HAP-1 (cell line): ENCODE measurements around the gene PDK3.
A peak's percentile ranks its signal among the peaks of the same experiment; 100 is the strongest.

Source experiments
- DNase-seq, 2 experiments: peaks; one replicate each; pipeline ENCODE4 v3.0.0-alpha.2; 2016 to 2020; ENCODE audit warnings: low spot score in 2 of 2
- H3K27me3 ChIP-seq: fragments of 250-450 bp; sonication (Bioruptor Pico); 2 replicates; pipeline ENCODE4 v1.5.1; 2020; ENCODE audit warnings: low read depth, mild to moderate bottlenecking, moderate library complexity
- H3K36me3 ChIP-seq: fragments of 250-450 bp; sonication (Bioruptor Pico); replicated peaks from 2 replicates; pipeline ENCODE4 v1.5.1; 2020; ENCODE audit warnings: mild to moderate bottlenecking
- H3K4me1 ChIP-seq: fragments of 250-450 bp; sonication (Bioruptor Pico); 2 replicates; pipeline ENCODE4 v1.5.1; 2020; ENCODE audit warnings: mild to moderate bottlenecking
- H3K4me3 ChIP-seq: fragments of 250-450 bp; sonication (Bioruptor Pico); 2 replicates; pipeline ENCODE4 v1.5.1; 2020; ENCODE audit warnings: mild to moderate bottlenecking, moderate library complexity
- H3K9me3 ChIP-seq: fragments of 250-450 bp; sonication (Bioruptor Pico); 2 replicates; pipeline ENCODE4 v1.5.1; 2020; ENCODE audit warnings: mild to moderate bottlenecking, moderate library complexity
- in situ Hi-C: fragments of 300-500 bp; cut with MboI; formaldehyde crosslinking; loops from 3 replicates; pipeline ENCODE4 v1.14.3; 2020; ENCODE audit warnings: low sequenced_read_pairs, inconsistent platforms, mixed read lengths

The PDK3 gene

DNA sequence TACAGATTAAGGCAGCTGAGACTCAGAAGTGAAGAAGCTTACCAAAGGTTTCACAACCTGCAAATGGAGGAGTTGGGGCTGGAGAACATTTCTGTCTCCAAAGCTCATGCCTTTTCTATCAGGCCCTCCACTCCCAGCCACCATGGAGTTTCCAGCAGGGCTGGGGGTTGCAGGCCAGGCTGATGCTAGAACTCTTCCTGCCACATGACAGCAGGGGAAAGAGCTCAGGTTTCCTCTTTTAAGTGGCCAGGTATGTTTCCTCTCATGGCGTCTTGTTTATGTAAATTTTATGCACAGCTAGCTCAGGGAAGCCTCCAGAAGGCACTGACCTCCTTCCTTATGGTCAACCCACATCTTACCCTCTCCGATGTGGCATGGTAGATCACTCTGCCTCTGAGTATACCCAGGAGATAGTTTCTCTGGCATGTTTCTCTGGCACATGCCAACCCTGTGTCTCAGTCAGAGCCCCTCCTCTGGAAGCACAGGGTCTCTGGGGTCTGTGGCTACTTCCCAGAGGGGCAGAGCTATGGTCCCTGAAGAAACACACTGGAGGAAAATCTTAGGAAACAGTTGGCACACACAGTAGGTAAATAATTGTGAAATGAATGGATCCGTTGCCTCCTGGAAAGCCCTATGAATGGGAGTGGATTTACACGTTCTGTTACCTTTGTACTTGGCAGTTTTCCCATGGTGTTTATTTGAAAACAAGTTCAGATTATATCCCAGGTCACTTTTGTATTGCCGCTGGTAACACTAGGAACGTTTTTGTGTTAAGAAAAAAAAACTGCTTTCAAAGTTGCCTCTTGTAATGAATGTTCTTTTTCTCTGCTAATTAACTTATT lies 28.9 kb downstream of the PDK3 start:
- no peak overlapping the region for H3K4me3 ChIP-seq
- no peaks in the 10 kb centered on the region for H3K9me3 ChIP-seq
- no peak for DNase-seq

GRCh38 chrX:24494647-24495075 lies 29.6 kb downstream of the PDK3 start:
- Histone ChIP-seq H3K27me3 (no peaks in the 10 kb centered on the region), H3K36me3 (no peaks in the 10 kb centered on the region), H3K9me3 (no peaks in the 10 kb centered on the region), H3K4me3 (no peak overlapping the region), H3K4me1 (peaks cover 26% of the 10 kb centered on the region)
- in situ Hi-C loops, result no loop called here
- peak; percentile 60 to 82 for DNase-seq

More for the DNA sequence above, 28.9 kb downstream of the PDK3 start:
- H3K36me3 ChIP-seq, result no peaks in the 10 kb centered on the region
- in situ Hi-C loops, result no loop called here
- H3K4me1 ChIP-seq, result peaks cover 26% of the 10 kb centered on the region
- no peaks in the 10 kb centered on the region for H3K27me3 ChIP-seq

DNA sequence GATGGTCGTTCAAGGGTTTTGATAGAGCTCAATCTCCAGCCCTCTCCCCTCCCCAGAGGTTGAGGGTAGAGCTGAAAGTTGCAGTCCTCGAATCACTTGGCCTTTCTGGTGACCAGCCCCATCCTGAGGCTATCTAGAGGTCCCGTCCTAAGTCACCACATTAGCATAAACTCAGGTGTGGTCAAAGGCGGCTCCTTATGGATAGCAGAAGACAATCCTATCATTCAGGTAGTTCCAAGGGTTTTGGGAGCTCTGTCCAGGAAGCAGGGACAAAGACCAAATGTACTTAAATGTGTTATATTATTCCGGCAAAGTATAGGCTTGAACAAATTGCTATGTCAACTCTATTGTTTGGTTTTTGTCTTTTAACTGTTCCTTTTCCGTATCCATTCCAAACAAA lies 30.6 kb downstream of the PDK3 start:
- in situ Hi-C loops, result no loop called here
- no peak for DNase-seq
- H3K4me3 ChIP-seq, result no peak overlapping the region
- H3K27me3 ChIP-seq, result no peaks in the 10 kb centered on the region
- no peaks in the 10 kb centered on the region for H3K9me3 ChIP-seq
- no peaks in the 10 kb centered on the region for H3K36me3 ChIP-seq
- peaks cover 26% of the 10 kb centered on the region for H3K4me1 ChIP-seq

DNA sequence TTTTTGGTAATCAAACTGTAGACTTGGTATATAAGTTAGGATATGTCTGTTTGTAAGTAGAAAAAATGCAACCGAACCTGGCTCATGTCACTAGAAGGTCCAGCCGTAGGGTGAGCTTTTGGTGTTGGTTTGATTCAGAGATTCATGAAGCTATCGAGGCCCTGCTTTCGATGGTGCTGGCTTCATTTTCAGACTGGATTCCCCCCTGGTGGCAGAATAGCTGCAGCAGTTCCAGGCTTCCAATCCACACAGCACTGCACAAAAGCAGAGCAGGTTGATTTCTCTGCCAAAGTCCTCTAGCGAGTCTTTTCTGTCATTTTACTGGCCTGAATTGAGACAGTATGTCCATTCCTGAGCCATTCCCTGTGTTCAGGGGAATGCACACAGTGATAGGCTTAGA lies 33.1 kb downstream of the PDK3 start:
- Histone ChIP-seq H3K36me3 (no peaks in the 10 kb centered on the region), H3K4me3 (no peak overlapping the region), H3K27me3 (no peaks in the 10 kb centered on the region), H3K4me1 (peaks cover 26% of the 10 kb centered on the region), H3K9me3 (no peaks in the 10 kb centered on the region)
- peak in 1 of 2 experiments; percentile 40 for DNase-seq
- in situ Hi-C loops, result no loop called here

GRCh38 chrX:24498975-24499374 lies 33.9 kb downstream of the PDK3 start:
- peak in 1 of 2 experiments; percentile 39 for DNase-seq
- Histone ChIP-seq H3K9me3 (no peaks in the 10 kb centered on the region), H3K27me3 (no peaks in the 10 kb centered on the region), H3K36me3 (no peaks in the 10 kb centered on the region), H3K4me3 (no peak overlapping the region), H3K4me1 (peaks cover 24% of the 10 kb centered on the region)
- in situ Hi-C loops, result no loop called here

- in situ Hi-C loops, result loop anchor here (10.0 kb wide), 1 partner anchor 241 kb away; no protein-coding TSS in a partner anchor
- DNase-seq, result no peak
- no peaks in the 10 kb centered on the region for H3K27me3 ChIP-seq
- no peaks in the 10 kb centered on the region; the same call in 1 of the 2 replicates for H3K36me3 ChIP-seq
- H3K9me3 ChIP-seq, result no peaks in the 10 kb centered on the region
- no peaks in the 10 kb centered on the region for H3K4me1 ChIP-seq
- H3K4me3 ChIP-seq, result no peak overlapping the region
These were observed 41.0 kb downstream of the PDK3 start for GRCh38 chrX:24506082-24506481.

GRCh38 chrX:24508375-24508774 lies 43.3 kb downstream of the PDK3 start:
- no peak for DNase-seq
- Histone ChIP-seq H3K9me3 (no peaks in the 10 kb centered on the region), H3K4me3 (no peak overlapping the region), H3K27me3 (no peaks in the 10 kb centered on the region), H3K4me1 (no peaks in the 10 kb centered on the region), H3K36me3 (no peaks in the 10 kb centered on the region; the same call in 1 of the 2 replicates)
- in situ Hi-C loops, result loop anchor here (10.0 kb wide), 1 partner anchor 244 kb away; no protein-coding TSS in a partner anchor

GRCh38 chrX:24513416-24513815 lies 48.3 kb downstream of the PDK3 start:
- in situ Hi-C loops, result no loop called here
- Histone ChIP-seq H3K4me3 (no peak overlapping the region), H3K9me3 (no peaks in the 10 kb centered on the region), H3K27me3 (no peaks in the 10 kb centered on the region), H3K4me1 (peaks cover 13% of the 10 kb centered on the region), H3K36me3 (no peaks in the 10 kb centered on the region)
- no peak for DNase-seq

DNA sequence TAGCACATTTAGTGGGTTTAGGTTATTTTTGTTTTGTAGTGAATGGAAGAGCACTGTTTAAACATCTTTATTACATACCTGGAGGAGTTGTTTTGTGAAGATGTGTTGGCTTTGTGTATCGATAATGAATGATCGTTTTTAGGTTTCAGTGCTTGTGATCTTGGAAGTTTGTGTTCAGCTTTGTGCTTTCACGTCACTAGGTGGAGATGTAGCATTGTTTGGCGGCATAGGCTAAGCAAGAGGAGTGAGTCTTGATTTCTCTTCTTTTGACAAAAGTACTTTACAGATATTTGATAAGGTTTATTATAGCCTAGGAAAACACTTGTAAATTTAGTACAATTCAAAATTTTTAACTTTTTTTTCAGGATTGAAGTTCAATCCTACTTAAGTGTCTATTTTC lies 50.4 kb downstream of the PDK3 start:
- Histone ChIP-seq H3K36me3 (0 out of 2 replicates have a peak, but pooled peaks cover 4% of the 10 kb centered on the region), H3K27me3 (no peaks in the 10 kb centered on the region), H3K4me1 (peaks cover 13% of the 10 kb centered on the region), H3K9me3 (no peaks in the 10 kb centered on the region), H3K4me3 (no peak overlapping the region)
- DNase-seq, result peak; percentile 64 to 89
- in situ Hi-C loops, result no loop called here

DNA sequence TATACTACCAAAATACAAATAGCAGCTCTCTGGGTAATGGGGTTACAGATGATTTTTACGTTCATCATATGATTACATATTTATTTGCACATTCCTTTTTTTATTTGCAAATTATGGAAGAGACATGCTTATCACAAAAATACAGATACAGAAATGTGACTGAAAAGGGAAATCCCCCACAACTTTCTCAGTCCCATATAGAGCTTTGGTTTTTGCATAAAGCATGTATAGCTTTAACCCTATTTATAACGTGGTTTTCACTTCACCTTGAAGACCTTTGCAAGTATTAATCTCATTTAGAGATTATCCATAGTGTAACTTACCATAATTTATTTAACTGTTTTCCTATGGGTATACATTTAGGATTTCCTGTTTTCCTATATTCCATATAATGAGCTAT lies 55.4 kb downstream of the PDK3 start:
- Histone ChIP-seq H3K9me3 (no peaks in the 10 kb centered on the region), H3K4me3 (no peak overlapping the region), H3K27me3 (no peaks in the 10 kb centered on the region), H3K36me3 (0 out of 2 replicates have a peak, but pooled peaks cover 4% of the 10 kb centered on the region), H3K4me1 (peaks cover 8% of the 10 kb centered on the region)
- in situ Hi-C loops, result no loop called here
- DNase-seq, result no peak

DNA sequence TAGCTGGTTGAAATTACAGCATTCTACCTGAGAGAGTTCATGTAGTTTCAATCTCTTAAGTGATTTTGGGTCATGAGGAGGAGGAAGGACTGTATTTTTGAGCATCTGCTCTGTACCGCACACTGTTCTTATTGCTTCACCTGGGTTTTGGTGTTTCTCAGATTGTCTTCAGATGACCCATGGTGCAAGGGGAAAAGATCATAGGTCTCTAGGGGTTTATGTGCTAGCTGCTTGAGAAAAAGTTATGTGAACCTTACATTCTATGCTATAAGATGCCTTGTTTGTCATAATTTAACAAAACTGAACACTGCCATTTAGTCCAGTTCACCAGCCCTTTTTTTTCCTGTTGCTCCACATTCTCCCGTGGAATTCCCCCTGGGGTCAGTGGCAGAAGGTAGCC lies 60.4 kb downstream of the PDK3 start:
- no peaks in the 10 kb centered on the region for H3K36me3 ChIP-seq
- in situ Hi-C loops, result no loop called here
- H3K4me3 ChIP-seq, result no peak overlapping the region
- H3K4me1 ChIP-seq, result peaks cover 13% of the 10 kb centered on the region
- H3K27me3 ChIP-seq, result no peaks in the 10 kb centered on the region
- no peak for DNase-seq
- no peaks in the 10 kb centered on the region for H3K9me3 ChIP-seq

DNA sequence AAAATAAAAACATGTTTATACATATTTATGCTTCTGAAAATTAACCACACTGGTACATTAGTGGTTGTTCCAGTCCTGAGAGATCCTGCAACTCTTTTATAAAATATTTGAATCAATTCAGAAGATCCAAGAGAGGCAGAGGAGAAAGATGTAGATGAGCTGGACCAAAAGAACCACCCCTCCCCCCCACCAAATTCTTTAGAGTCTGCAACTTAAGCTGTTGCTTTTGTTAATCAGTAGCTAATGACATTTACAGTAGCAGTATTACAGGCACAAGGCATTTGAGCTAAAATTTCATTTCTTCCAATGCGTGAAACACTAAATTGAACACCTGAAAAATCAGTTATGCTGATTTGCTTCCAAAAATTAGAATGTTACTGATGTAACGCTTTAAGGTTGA lies 61.5 kb downstream of the PDK3 start:
- peak in 1 of 2 experiments; percentile 41 for DNase-seq

GRCh38 chrX:24528605-24529004 lies 63.5 kb downstream of the PDK3 start:
- Histone ChIP-seq H3K27me3 (no peaks in the 10 kb centered on the region), H3K9me3 (no peaks in the 10 kb centered on the region), H3K36me3 (no peaks in the 10 kb centered on the region), H3K4me1 (peaks cover 13% of the 10 kb centered on the region), H3K4me3 (no peak overlapping the region)
- no peak for DNase-seq
- in situ Hi-C loops, result no loop called here

More for the DNA sequence above, 61.5 kb downstream of the PDK3 start:
- Histone ChIP-seq H3K4me3 (no peak overlapping the region), H3K27me3 (no peaks in the 10 kb centered on the region), H3K9me3 (no peaks in the 10 kb centered on the region), H3K36me3 (no peaks in the 10 kb centered on the region), H3K4me1 (peaks cover 13% of the 10 kb centered on the region)
- in situ Hi-C loops, result no loop called here

DNA sequence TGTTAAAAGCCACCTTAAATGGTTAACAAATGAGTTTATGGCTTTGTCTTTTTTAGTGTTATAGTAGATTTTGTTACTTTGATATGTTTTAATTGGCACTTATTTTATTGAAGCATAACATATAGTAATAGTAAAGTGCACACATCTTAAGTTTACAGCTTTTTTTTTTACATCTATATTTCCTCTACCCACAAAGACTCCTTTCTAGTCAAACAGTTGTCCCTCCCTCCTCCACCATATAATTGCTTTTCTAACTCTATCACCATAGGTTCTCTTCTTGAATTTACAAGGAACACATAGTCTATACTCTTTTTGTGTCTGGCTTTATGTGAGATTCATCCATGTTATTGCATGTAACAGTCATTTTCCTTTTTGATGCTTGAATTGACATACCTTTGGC lies 71.5 kb downstream of the PDK3 start:
- no peaks in the 10 kb centered on the region for H3K4me1 ChIP-seq
- no peak overlapping the region for H3K4me3 ChIP-seq
- H3K9me3 ChIP-seq, result no peaks in the 10 kb centered on the region
- H3K36me3 ChIP-seq, result peaks cover 8% of the 10 kb centered on the region
- H3K27me3 ChIP-seq, result no peaks in the 10 kb centered on the region
- no peak for DNase-seq
- in situ Hi-C loops, result no loop called here
